Liver (tissue), 9 donors: ENCODE data around the gene DIAPH2. TPM values are rescaled to one million over a fixed set of nuclear protein-coding genes. Genes with fewer than 3 reads are reported as not detected.

Experiments used
- DNase-seq: peaks from one replicate; pipeline ENCODE4 v3.0.0-alpha.2; 2017; ENCODE audit warnings: low spot score
- H3K27ac ChIP-seq, 2 donors: one replicate each; pipeline ENCODE4 v1.7.0; 2013; ENCODE audit warnings: inconsistent platforms in 2 of 2, low read length in 2 of 2, control low read depth in 1 of 2, low read depth in 1 of 2, mild to moderate bottlenecking in 1 of 2
- H3K27me3 ChIP-seq, 4 donors: one replicate each; pipeline versions ENCODE4 v1.6.1 to v1.7.0; 2013; ENCODE audit warnings: low read length in 3 of 4, inconsistent platforms in 1 of 4, mild to moderate bottlenecking in 1 of 4, moderate library complexity in 1 of 4; ENCODE audit not compliant: control insufficient read depth in 4 of 4, insufficient read depth in 4 of 4
- H3K36me3 ChIP-seq, 4 donors: one replicate each; pipeline versions ENCODE4 v1.6.1 to v1.7.0; 2013; ENCODE audit warnings: low read length in 3 of 4, mild to moderate bottlenecking in 3 of 4, low read depth in 1 of 4, moderate library complexity in 1 of 4; ENCODE audit not compliant: control insufficient read depth in 4 of 4, insufficient read depth in 3 of 4
- H3K4me1 ChIP-seq, 4 donors: one replicate each; pipeline versions ENCODE4 v1.6.1 to v1.7.0; 2013; ENCODE audit warnings: low read length in 3 of 4, mild to moderate bottlenecking in 3 of 4, moderate library complexity in 1 of 4; ENCODE audit not compliant: control insufficient read depth in 4 of 4, insufficient read depth in 4 of 4
- H3K4me3 ChIP-seq, 3 donors: one replicate each; pipeline versions ENCODE4 v1.6.1 to v1.7.0; 2013; ENCODE audit warnings: low read length in 3 of 3, control low read depth in 1 of 3, low read depth in 1 of 3, mild to moderate bottlenecking in 1 of 3
- H3K9ac ChIP-seq, 2 donors: one replicate each; pipeline ENCODE4 v1.7.0; 2013; ENCODE audit warnings: low read length in 2 of 2, mild to moderate bottlenecking in 2 of 2, moderate library complexity in 2 of 2, control low read depth in 1 of 2, low read depth in 1 of 2
- H3K9me3 ChIP-seq, 4 donors: one replicate each; pipeline versions ENCODE4 v1.6.1 to v1.7.0; 2013; ENCODE audit warnings: low read length in 3 of 4; ENCODE audit not compliant: control insufficient read depth in 4 of 4
- ATF3 ChIP-seq: IDR thresholded peaks from 2 replicates; pipeline ENCODE4 v1.6.1; 2016; ENCODE audit warnings: antibody characterized with exemption
- CTCF ChIP-seq: fragments of 150-350 bp; IDR thresholded peaks from 2 replicates; pipeline ENCODE4 v1.5.1; 2017; ENCODE audit warnings: improper control_type of control experiment, low read depth, low read length; ENCODE audit not compliant: missing input control
- EGR1 ChIP-seq, 2 donors: IDR thresholded peaks; 2 replicates each; pipeline ENCODE4 v1.6.1; 2016 to 2018; ENCODE audit warnings: antibody characterized with exemption in 2 of 2, low read depth in 2 of 2
- FOXA1 ChIP-seq: IDR thresholded peaks from 2 replicates; pipeline ENCODE4 v1.6.1; 2016; ENCODE audit warnings: antibody characterized with exemption
- FOXA2 ChIP-seq: IDR thresholded peaks from 2 replicates; pipeline ENCODE4 v1.6.1; 2016; ENCODE audit warnings: antibody characterized with exemption
- GABPA ChIP-seq, 2 donors: IDR thresholded peaks in 1 of 2; conservative IDR thresholded peaks in 1 of 2; 2 replicates each; pipeline ENCODE4 v1.6.1; 2016; ENCODE audit warnings: antibody characterized with exemption in 2 of 2, mild to moderate bottlenecking in 1 of 2, moderate library complexity in 1 of 2
- HNF4A ChIP-seq, 2 donors: conservative IDR thresholded peaks; 2 replicates each; pipeline ENCODE4 v1.6.1; 2016; ENCODE audit warnings: antibody characterized with exemption in 2 of 2, mild to moderate bottlenecking in 2 of 2
- HNF4G ChIP-seq: IDR thresholded peaks from 2 replicates; pipeline ENCODE4 v1.6.1; 2016; ENCODE audit warnings: antibody characterized with exemption
- MAX ChIP-seq: IDR thresholded peaks from 2 replicates; pipeline ENCODE4 v1.6.1; 2016; ENCODE audit warnings: antibody characterized with exemption
- NR2F2 ChIP-seq: IDR thresholded peaks from 2 replicates; pipeline ENCODE4 v1.6.1; 2016; ENCODE audit warnings: antibody characterized with exemption
- RXRA ChIP-seq, 2 donors: IDR thresholded peaks; 2 replicates each; pipeline ENCODE4 v1.6.1; 2017 to 2018; ENCODE audit warnings: antibody characterized with exemption in 2 of 2, mild to moderate bottlenecking in 1 of 2
- SP1 ChIP-seq: IDR thresholded peaks from 2 replicates; pipeline ENCODE4 v1.6.1; 2018; ENCODE audit warnings: antibody characterized with exemption, mild to moderate bottlenecking
- TAF1 ChIP-seq: conservative IDR thresholded peaks from 2 replicates; pipeline ENCODE4 v1.6.1; 2016; ENCODE audit warnings: antibody characterized with exemption, mild to moderate bottlenecking
- YY1 ChIP-seq: IDR thresholded peaks from 2 replicates; pipeline ENCODE4 v1.6.1; 2016; ENCODE audit warnings: antibody characterized with exemption, mild to moderate bottlenecking
- WGBS: extraction: QIAGEN DNeasy Blood & Tissue Kit; methylation state at CpG from one replicate; pipeline ENCODE4 v1.1.7; 2013; 5-methylcytosine and 5-hydroxymethylcytosine counted together
- polyA plus RNA-seq, 2 donors: library from polyadenylated mRNA; stranded (reverse) in 1 of 2; unstranded in 1 of 2; fragments of 200-250 nt in 1 of 2; fragments of >200 nt in 1 of 2; fragmentation: Nextera tagmentation in 1 of 2; extraction: Ambion mirVana in 1 of 2; gene quantifications; one replicate each; pipeline versions ENCODE4 v1.2.1 to v1.2.3, GENCODE V29; 2013 to 2015
- total RNA-seq, 2 donors: library from RNA; depleted of rRNA; stranded (reverse); fragments of >200 nt; gene quantifications; one replicate each; pipeline ENCODE4 v1.2.3, GENCODE V29; 2014
- TF ChIP-seq, protein P1 (sequence below): IDR thresholded peaks from 2 replicates; pipeline ENCODE4 v1.6.1; 2016; ENCODE audit warnings: antibody characterized with exemption, mild to moderate bottlenecking
- donor health status: healthy.
- donor health status: healthy.
- donor health status: healthy.
- donor health status: healthy.
- donor health status: healthy.

Gene DIAPH2
- total and polyA plus RNA-seq, 4 donors, result 2.7 to 16.6 (median 5.3) TPM

DNA sequence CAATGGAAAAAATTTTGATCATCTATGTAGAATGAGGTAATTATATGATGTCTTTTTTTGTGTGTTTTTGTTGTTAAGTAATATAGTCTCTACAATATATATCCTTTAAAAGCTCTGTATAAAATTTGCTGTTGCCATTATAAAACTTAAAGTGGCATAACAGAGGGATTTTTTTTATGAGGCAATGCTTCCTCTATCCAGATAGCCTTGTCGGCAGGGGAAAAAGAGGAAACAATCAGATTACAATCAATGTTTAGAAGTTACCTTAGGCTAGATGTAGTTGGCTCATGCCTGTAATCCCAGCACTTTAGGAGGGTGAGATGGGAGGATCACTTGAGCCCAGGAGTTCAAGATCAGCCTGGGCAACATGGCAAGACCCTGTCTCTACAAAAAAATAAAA lies 86.8 kb downstream of the DIAPH2 start:
- WGBS, result 35% methylated on average over 1 of the region's 1 CpG
- no peak for DNase-seq
- H3K4me1 ChIP-seq, result peaks cover 0 to 4% (median 1%) of the 10 kb centered on the region in 4 donors

GRCh38 chrX:96774116-96774515 lies 89.5 kb downstream of the DIAPH2 start:
- DNase-seq, result no peak
- TF ChIP-seq FOXA1 (no peak), FOXA2 (no peak), GABPA (IDR thresholded peaks at IDR 0.05 in 1 of 2, conservative IDR thresholded peaks at IDR 0.05 in 1 of 2) (no peak), HNF4G (no peak), NR2F2 (no peak), YY1 (no peak), RXRA (IDR thresholded peaks at IDR 0.05) (no peak), EGR1 (IDR thresholded peaks at IDR 0.05; ENCODE audit: low read depth in 2 of 2) (no peak), ATF3 (no peak)
- TF ChIP-seq, protein P1, sequence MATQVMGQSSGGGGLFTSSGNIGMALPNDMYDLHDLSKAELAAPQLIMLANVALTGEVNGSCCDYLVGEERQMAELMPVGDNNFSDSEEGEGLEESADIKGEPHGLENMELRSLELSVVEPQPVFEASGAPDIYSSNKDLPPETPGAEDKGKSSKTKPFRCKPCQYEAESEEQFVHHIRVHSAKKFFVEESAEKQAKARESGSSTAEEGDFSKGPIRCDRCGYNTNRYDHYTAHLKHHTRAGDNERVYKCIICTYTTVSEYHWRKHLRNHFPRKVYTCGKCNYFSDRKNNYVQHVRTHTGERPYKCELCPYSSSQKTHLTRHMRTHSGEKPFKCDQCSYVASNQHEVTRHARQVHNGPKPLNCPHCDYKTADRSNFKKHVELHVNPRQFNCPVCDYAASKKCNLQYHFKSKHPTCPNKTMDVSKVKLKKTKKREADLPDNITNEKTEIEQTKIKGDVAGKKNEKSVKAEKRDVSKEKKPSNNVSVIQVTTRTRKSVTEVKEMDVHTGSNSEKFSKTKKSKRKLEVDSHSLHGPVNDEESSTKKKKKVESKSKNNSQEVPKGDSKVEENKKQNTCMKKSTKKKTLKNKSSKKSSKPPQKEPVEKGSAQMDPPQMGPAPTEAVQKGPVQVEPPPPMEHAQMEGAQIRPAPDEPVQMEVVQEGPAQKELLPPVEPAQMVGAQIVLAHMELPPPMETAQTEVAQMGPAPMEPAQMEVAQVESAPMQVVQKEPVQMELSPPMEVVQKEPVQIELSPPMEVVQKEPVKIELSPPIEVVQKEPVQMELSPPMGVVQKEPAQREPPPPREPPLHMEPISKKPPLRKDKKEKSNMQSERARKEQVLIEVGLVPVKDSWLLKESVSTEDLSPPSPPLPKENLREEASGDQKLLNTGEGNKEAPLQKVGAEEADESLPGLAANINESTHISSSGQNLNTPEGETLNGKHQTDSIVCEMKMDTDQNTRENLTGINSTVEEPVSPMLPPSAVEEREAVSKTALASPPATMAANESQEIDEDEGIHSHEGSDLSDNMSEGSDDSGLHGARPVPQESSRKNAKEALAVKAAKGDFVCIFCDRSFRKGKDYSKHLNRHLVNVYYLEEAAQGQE, result no peak
- H3K9ac ChIP-seq, result no peak overlapping the region
- H3K27ac ChIP-seq, result no peak overlapping the region
- no peaks in the 10 kb centered on the region for H3K27me3 ChIP-seq
- no peak overlapping the region for H3K4me3 ChIP-seq
- no peaks in the 10 kb centered on the region for H3K36me3 ChIP-seq
- H3K9me3 ChIP-seq, result no peaks in the 10 kb centered on the region
- 94% methylated on average over 2 of the region's 2 CpGs for WGBS
- peaks cover 0 to 4% (median 1%) of the 10 kb centered on the region in 4 donors for H3K4me1 ChIP-seq

More for the DNA sequence above, 86.8 kb downstream of the DIAPH2 start:
- no peak overlapping the region for H3K27ac ChIP-seq
- H3K9me3 ChIP-seq, result no peaks in the 10 kb centered on the region
- TF ChIP-seq CTCF (no peak), EGR1 (IDR thresholded peaks at IDR 0.05; ENCODE audit: low read depth in 2 of 2) (no peak), GABPA (IDR thresholded peaks at IDR 0.05 in 1 of 2, conservative IDR thresholded peaks at IDR 0.05 in 1 of 2) (no peak), HNF4A (conservative IDR thresholded peaks at IDR 0.05) (no peak), TAF1 (no peak), YY1 (no peak), MAX (no peak), SP1 (no peak), FOXA2 (no peak), HNF4G (no peak), FOXA1 (no peak), NR2F2 (no peak), ATF3 (no peak)
- TF ChIP-seq, protein P1, result no peak
- H3K36me3 ChIP-seq, result no peaks in the 10 kb centered on the region
- H3K4me3 ChIP-seq, result no peak overlapping the region
- H3K27me3 ChIP-seq, result no peaks in the 10 kb centered on the region
- H3K9ac ChIP-seq, result no peak overlapping the region
